ENCODE data around the gene NMUR1. TPM values are rescaled to one million over a fixed set of nuclear protein-coding genes. Genes with fewer than 3 reads are reported as not detected.
"Not testable (repeated sequence)": the region's sequence is repeated elsewhere in the genome, so short reads cannot be mapped to it uniquely, and the experiment has no call there.

NMUR1 gene
- total and polyA plus RNA-seq, 11 donors: 0.10 to 0.71 (median 0.35) TPM; not detected in 2

DNA sequence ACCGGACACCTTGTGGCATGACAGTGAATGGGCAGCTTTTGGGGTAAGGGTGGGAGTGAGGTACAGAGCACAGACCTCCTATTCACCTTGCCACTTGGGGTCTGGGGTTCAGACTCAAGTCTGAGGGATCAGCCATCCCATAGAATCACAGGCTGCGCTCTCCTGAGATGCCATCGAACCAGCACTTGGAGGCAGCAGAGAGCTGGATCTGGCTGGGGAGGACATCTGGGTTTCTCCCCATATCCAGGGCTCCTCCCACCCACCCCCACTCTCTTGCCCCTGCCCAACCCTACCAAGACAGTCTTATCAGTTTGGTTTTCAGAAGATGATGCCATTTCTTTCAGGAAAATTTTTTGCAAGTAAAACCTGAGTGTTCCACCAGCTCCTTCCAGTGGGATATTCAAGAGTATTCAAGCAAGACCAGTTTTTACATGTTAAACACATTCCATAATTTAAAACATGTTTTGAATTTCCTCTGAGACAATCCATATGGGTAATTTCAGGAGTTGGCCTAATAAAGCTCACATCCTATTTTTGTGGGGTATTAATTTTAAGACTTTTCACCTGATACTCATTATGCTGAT lies 33.2 kb upstream of the NMUR1 start:
- intact Hi-C loops (cut with DNase I): loop anchor here in 9 of 10 donors (1.0 to 5.0 kb wide), 5 partner anchors 37 to 109 kb away; no protein-coding TSS in a partner anchor
- peak in 3 of 4 donors; percentile 84 to 85 (median 84) for ATAC-seq
- Histone ChIP-seq H3K4me1 (no peaks in the 10 kb centered on the region), H3K27me3 (no peaks in the 10 kb centered on the region), H3K4me3 (no peak overlapping the region), H3K9me3 (no peaks in the 10 kb centered on the region), H3K27ac (no peak overlapping the region), H3K36me3 (no peaks in the 10 kb centered on the region)
- TF ChIP-seq, protein P1, sequence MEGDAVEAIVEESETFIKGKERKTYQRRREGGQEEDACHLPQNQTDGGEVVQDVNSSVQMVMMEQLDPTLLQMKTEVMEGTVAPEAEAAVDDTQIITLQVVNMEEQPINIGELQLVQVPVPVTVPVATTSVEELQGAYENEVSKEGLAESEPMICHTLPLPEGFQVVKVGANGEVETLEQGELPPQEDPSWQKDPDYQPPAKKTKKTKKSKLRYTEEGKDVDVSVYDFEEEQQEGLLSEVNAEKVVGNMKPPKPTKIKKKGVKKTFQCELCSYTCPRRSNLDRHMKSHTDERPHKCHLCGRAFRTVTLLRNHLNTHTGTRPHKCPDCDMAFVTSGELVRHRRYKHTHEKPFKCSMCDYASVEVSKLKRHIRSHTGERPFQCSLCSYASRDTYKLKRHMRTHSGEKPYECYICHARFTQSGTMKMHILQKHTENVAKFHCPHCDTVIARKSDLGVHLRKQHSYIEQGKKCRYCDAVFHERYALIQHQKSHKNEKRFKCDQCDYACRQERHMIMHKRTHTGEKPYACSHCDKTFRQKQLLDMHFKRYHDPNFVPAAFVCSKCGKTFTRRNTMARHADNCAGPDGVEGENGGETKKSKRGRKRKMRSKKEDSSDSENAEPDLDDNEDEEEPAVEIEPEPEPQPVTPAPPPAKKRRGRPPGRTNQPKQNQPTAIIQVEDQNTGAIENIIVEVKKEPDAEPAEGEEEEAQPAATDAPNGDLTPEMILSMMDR (IDR thresholded peaks at IDR 0.05): peak; percentile 40 to 82 (median 62)
- no peak for TF ChIP-seq POLR2A (IDR thresholded peaks at IDR 0.05)
- peak; percentile 38 to 63 (median 50) for DNase-seq
- WGBS, 4 donors: 0 to 12% (median 10%) methylated on average over 3 of the region's 3 CpGs

DNA sequence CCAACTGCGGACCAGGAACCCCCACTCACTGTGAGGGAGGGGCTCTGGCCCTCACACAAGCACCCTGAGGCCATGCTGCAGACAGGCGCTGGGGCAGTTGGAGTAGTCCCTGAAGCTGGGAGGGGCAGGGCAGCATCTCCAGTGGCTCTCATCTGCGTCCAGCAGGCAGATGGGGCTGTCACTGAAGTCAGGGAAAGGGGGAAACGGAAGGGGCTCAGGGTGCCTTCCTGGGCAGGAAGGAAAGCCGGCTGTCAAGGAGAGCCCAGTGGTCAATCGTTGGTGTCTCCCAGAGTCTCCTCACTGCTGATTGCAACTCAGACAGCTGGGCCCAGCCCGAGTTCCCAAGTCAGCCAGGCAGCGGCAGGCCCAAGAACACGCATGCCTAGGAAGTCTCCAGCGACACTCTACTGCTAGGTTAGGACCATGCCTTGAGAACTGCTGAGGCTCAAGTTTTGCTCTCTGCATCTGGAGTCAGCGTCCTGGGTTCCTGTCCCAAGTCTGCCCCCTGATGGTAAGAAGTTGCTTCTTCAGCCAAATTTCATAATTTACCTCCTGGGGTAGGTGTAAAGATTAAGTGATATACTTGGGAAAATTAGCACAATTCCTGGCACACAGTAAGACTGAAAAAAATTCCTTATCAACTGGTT lies 27.4 kb upstream of the NMUR1 start:
- Histone ChIP-seq H3K27me3 (peaks cover 0 to 8% (median 0%) of the 10 kb centered on the region in 9 donors), H3K9me3 (peaks cover 0 to 7% (median 5%) of the 10 kb centered on the region in 12 donors), H3K4me1 (peaks cover 0 to 27% (median 14%) of the 10 kb centered on the region in 12 donors), H3K36me3 (no peaks in the 10 kb centered on the region), H3K4me3 (no peak overlapping the region), H3K27ac (peak overlapping the region in 9 of 12 donors; percentile 29 to 73 (median 42))
- TF ChIP-seq, protein P1 (IDR thresholded peaks at IDR 0.05): peak; percentile 65 to 87 (median 73)
- no peak for TF ChIP-seq POLR2A (IDR thresholded peaks at IDR 0.05)
- WGBS, 4 donors: 27 to 38% (median 36%) methylated on average over 10 to 11 of the region's 11 CpGs
- ATAC-seq (peak; percentile 87 to 95 (median 90)), DNase-seq (peak; percentile 75 to 84 (median 77))
- intact Hi-C loops (cut with DNase I): loop anchor here (1.0 to 10.0 kb wide), 10 partner anchors 27 to 75 kb away; partner anchors contain the start of gene NMUR1 (in 4 of the 10)

DNA sequence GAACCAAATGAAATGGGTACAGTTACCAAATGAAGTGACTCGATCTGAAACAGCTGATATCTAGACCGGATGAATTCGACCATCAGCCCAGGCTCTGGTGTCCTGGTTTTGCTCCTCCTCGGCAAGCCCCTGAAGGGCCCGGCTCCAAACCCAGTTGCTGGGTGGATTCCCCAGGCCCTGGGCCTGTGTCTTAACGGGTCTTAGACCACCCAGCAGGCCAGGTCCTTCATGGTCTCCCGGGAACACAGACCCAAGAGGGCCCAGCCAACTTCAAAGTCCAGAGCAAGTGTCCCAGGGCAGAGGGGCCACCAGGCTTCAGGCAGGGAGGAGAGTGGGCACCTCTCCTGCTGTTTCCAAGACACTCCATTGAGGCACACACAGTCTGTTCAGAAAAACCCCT lies 26.7 kb upstream of the NMUR1 start:
- intact Hi-C loops (cut with DNase I): loop anchor here (1.0 to 10.0 kb wide), 9 partner anchors 26 to 75 kb away; partner anchors contain the start of gene NMUR1 (in 2 of the 10)
- H3K4me3 ChIP-seq: no peak overlapping the region
- peaks cover 0 to 14% (median 10%) of the 10 kb centered on the region in 12 donors for H3K9me3 ChIP-seq
- H3K36me3 ChIP-seq: no peaks in the 10 kb centered on the region
- H3K4me1 ChIP-seq: peaks cover 0 to 27% (median 14%) of the 10 kb centered on the region in 12 donors
- WGBS, 4 donors: 85 to 94% (median 88%) methylated on average over 7 of the region's 7 CpGs
- H3K27me3 ChIP-seq: peaks cover 0 to 8% (median 0%) of the 10 kb centered on the region in 9 donors
- TF ChIP-seq, protein P1 (IDR thresholded peaks at IDR 0.05): no peak
- TF ChIP-seq POLR2A (IDR thresholded peaks at IDR 0.05): no peak
- DNase-seq (peak in 1 of 5 donors; percentile 44), ATAC-seq (no peak)
- peak overlapping the region in 5 of 12 donors; percentile 29 to 73 (median 42) for H3K27ac ChIP-seq

DNA sequence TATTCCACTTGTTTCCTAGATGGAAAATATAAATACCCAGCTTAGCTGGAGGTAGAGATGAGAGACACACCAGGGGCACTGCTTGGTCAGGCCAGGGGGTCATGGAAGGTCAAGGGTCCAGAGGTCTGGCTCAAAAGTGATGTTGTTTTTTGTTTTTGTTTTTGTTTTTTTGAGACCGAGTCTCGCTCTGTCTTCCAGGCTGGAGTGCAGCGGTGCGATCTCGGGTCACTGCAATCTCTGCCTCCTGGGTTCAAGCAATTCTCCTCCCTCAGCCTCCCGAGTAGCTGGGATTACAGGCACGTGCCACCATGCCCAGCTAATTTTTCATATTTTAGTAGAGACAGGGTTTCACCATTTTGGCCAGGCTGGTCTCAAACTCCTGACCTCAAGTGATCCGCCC lies 26.3 kb upstream of the NMUR1 start:
- not testable (repeated sequence) for H3K27me3 ChIP-seq, ATAC-seq, H3K36me3 ChIP-seq, H3K4me3 ChIP-seq, H3K27ac ChIP-seq
- Histone ChIP-seq H3K9me3 (peaks cover 0 to 14% (median 10%) of the 10 kb centered on the region in 12 donors), H3K4me1 (peaks cover 0 to 27% (median 14%) of the 10 kb centered on the region in 12 donors)
- intact Hi-C loops (cut with DNase I): loop anchor here (1.0 to 10.0 kb wide), 9 partner anchors 26 to 74 kb away; partner anchors contain the start of gene NMUR1 (in 2 of the 10)
- 95 to 96% (median 96%) methylated on average over 8 of the region's 8 CpGs for WGBS, 4 donors
- DNase-seq: peak in 1 of 5 donors; percentile 10
